GM18867 (cell line): ENCODE data around the gene PIP5K1A.
A peak's percentile ranks its signal among the peaks of the same experiment; 100 is the strongest.
"Not testable (repeated sequence)": the region's sequence is repeated elsewhere in the genome, so short reads cannot be mapped to it uniquely, and the experiment has no call there.

Experiments
- ATAC-seq: cut with Tn5 transposase; IDR thresholded peaks from one replicate; pipeline ENCODE4 v1.9.1; 2021; ENCODE audit warnings: mild to moderate bottlenecking, moderate library complexity; ENCODE audit not compliant: unreplicated experiment

The PIP5K1A gene

DNA sequence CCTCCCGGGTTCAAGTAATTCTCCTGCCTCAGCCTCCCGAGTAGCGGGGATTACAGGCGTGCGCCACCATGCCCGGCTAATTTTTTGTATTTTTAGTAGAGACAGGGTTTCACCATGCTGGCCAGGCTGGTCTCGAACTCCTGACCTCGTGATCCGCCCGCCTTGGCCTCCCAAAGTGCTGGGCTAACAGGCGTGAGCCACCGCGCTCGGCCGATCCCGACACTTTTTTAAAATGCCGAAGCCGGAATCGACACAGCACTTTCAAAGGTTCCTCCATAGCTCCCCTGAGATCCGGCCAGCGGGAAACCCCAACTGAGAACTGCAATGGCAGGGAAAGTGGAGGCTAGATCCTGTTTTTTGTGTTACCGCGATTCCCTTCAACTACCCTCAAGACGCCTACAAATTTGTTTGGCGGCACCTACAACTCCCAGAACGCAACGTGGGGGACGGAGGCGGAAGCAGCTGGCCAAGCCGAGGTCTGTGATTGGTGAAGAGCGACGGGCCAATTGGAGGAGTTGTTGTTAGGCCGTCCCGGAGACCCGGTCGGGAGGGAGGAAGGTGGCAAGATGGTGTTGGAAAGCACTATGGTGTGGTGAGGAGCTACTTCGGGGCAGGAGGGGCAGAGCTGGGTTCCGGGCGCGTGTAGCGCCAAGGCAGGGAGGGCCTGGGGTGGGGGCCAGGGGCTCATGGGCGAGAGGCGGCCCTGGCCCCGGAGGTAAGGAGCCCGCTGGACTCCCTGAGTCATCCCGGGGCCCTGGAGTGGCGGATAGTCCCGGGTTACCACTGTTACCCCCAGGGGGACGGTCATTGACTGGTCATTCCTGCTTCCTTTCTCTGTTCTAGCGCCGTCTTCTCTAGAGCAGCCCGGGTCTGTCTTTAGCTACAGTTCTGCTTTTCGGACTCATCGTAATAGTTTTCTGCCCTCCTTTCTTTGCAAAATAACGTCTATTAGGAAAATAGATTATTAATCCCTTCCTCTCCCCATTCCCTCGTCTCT, 56.2 kb downstream of the PIP5K1A start, which contains the start of gene PSMD4:
Gene PSMD4 (plus strand): TSS at position 518 of the 997 bp plus-strand sequence. CDS start 49 bp downstream, at position 567.
- peak; percentile 85 for ATAC-seq

DNA sequence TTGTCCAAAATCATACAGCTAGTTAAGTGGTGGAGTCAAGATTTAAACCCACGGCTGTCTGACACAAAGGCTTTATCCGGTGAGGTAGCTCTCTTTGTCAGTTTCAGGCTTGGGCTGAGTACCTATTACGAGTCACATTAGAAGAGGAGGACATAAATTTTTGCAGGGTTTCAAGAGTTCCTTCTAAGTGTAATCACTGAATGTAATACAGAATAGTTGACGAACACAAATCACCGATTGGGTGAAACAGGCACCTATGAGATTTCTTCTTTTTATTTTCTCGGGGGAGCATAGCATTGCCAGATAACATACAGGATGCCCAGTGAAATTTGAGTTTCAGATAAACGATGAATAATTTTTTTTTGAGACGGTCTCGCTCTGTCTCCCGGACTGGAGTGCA, 57.0 kb downstream of the PIP5K1A start:
- ATAC-seq, result no peak

DNA sequence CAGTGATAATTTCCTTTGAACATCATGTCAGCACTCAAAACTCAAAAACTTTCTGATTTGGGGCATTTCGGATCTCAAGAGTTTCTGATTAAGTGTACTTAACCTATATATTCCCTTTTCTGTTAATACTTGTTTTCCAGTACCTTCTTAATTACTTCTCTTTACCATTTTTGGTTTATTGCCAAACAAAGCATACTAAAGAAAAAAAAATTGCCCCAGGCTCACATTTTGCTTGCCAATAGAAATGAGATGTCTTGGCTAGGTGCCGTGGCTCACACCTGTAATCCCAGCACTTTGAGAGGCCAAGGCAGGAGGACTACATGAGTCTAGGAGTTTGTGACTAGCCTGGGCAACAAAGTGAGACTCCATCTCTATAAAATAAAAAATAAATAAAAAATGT, 61.0 kb downstream of the PIP5K1A start:
- ATAC-seq, result no peak

DNA sequence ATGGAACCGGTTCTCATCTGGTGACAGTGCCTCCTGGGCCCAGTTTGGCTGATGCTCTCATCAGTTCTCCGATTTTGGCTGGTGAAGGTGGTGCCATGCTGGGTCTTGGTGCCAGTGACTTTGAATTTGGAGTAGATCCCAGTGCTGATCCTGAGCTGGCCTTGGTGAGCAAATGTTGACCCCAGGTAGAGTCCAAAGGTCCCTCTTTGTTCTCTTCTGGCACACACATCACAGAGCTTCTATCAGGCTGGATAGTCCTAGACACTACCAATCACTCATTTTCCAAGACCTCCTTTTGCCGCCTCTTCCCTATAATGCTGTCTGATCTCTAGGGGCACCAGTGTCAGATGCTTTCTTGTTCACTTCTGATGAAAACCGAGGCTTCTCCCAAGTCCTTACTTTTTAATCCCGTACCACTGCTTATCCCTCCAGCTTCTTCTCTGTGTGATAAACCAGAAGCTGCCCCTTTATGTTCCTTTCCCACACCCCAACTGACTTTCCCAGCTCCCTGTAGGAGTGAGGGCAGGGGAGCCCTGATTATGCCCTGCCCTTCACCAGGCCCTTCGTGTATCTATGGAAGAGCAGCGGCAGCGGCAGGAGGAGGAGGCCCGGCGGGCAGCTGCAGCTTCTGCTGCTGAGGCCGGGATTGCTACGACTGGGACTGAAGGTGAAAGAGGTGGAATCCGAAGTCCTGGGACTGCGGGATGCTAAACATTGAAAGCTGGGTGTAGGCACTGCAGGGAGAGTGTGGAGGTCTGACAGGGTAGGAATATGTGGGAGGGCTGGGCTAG, 67.3 kb downstream of the PIP5K1A start:
- ATAC-seq, result no peak

DNA sequence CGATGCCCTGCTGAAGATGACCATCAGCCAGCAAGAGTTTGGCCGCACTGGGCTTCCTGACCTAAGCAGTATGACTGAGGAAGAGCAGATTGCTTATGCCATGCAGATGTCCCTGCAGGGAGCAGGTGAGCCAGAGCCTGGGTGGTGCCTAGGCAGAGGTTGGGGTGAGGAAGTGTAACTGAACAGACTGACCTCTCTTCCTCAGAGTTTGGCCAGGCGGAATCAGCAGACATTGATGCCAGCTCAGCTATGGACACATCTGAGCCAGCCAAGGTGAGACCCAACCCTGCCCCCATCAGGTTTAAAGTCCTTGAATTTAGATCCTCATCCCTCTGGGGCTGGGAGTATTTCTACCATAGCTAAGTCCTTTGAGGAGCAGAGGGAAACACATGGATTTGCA, 68.0 kb downstream of the PIP5K1A start:
- ATAC-seq, result no peak

DNA sequence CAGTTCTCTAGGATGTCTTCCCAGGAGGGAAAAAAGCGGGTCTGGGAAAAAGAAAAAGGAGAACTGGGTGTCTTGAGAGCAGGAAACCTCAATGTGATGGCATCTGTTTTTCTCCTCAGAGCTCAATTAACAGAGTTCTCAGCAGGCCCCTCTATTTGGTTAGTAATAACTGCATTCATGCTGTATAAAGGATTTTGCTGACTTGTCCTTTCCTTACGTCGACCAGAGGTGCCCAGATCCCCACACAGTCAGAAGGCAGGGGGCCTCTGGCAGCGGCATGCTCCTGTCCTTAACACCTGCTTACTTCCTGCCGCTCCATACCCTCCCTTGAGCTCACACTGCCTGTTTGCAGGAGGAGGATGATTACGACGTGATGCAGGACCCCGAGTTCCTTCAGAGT, 68.5 kb downstream of the PIP5K1A start:
- no peak for ATAC-seq

DNA sequence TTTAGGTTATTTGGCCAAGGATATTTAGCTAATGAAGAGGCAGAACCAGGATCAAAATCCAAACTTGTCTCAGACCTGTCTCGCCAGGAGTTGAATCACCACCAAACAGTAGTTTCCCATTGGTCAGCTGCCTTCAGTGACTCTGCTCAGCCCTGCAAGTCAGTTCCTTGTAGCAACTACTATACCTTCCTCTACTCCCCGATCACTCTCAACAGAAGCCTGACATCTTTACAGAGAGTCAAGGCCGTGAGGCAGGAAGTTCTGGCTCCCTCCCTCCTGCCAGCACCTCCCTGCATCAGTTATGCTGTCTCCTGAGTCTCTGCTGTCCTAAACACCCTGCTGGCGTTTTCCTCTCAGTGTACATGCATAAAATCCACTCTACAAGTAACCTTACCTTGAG, 69.4 kb downstream of the PIP5K1A start:
- no peak for ATAC-seq

DNA sequence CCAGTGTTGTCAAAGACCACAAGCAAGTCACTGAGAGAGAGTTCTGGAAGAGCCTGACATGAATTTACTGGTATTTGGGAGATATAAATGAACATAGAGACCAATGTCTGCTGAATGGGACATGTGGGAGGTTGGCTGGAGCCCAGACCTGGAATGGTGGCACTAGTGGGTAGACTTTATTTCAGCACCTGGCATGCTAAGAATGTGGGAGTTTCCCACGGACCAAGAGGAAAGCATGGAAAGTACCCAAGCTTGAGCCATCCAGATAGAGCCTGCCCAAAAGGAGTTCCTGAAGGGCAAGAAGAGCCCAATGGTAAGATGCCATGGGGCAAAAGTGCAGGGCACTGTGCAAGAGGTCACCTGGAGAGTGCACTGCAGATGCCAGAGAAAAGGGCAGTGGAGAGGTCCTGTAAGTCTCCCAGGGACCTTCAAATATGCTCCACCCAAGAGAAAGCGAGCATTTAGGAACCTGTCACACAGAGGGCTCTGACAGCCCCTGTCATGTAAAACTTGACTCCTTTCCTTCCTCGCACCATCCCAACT, 75.6 kb downstream of the PIP5K1A start:
- no peak for ATAC-seq

DNA sequence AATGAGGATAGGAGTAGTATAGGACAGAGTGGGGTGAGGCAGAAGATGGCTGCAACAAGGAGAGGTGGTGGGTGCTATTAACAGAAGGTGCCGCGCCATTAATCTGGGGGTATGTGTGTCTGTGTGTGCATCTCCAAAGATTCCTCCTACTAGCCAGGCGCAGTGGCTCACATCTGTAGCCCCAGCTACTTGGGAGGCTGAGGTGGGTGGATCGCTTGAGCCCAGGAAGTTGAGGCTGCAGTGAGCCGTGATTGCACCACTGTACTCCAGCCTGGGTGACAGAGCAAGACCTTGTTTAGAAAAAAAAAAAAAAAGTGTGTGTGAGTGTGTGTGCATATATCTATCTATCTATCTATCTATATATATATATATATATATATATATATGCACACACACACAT, 77.0 kb downstream of the PIP5K1A start:
- ATAC-seq, result not testable (repeated sequence)

DNA sequence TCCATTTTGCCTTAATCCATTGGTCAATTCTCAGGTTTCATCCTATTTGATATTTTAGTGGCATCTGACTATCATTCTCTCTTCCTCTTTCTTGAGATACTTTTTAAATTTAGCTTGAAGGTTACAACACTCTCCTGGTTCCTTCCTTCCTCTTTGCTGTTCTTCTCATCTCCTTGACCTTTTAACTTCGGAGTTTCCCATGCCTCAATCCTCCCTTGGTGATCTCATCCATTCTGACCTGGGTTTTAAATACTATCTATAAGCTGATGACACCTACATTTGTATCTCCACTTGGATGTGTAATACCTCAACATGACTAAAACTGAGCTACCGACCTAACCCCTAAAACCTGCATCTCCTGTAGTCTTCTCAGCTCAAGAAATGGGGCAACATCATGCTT, 78.9 kb downstream of the PIP5K1A start:
- no peak for ATAC-seq

DNA sequence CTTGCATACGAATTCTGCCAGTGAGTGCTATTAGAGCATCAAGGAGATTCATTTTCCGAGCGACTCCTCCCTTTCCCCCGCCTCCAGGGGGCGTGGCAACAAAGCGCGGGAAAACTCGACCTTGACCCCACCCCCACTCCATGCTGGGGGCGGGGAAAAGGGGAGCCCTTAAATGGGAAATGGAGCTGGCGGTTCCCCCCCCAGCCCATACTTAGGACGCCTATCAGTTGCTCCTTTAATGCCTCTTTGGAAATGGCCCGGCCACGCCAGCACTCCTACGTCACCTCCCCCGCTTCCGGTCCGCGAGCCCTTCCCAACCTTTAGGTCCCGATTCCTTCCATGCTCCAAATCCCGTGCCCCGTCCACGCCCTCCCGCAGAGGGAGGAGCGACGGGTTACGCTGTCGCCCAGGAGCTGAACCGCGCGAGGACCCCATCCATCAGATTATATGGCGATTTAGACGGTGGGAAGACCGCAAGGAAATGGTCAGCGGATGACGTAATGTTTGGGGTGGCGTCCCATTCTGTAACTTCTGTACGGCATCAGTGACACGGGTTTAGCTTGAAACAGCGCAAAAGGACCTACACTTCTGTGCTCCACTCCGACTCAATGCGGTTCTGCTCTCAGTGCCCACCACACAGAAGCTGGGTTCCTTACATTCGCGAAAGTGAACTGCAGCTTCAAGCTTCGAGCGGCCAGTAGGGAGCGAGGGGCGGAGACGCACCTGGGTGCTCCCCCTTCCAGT, 83.0 kb downstream of the PIP5K1A start:
- peak; percentile 38 for ATAC-seq

DNA sequence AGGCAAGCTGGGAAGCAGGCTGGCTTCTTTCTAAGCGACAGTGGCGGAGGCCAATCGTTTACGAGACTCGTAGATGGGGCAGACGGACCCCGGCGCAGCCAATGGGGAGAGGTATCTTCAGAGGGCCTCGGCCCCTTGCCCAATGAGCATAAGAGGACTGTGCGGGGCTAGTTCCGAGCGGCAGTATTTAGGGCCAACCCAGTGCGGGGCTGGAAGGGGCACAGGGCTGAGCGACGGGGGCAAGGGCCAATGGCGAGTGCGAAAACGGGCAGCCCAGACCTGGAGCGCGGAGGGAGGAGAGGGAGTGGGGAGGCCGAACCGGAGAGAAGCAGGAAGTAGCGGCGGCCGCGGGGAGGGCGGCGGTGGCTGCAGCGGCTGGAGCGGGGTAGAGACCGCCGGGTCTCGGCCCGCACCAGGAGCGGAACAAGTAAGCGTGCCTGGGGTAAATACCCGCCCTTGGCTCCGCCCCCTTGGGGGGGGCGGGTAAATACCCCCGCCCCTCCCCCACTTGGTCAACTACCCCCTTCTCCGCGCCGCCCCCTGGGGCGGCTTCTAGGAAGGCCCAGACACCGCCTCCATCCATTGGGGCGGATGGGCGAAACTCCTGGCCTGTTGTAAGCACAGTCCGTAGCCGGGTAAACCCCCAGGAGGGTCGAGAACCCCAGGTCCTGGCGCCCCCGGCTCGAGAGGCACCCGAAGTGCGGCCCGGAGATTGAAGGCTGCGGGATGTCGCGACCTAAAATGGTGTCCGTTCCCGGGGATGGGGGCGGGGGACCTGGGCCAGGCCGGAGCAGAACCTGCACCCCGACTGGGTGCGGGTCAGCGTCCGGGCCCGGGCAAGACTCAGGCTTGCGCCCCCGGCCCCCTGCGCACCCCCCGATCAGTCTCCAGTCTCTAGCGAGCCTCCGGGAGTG, 83.9 kb downstream of the PIP5K1A start, which contains the start of gene ZNF687:
Gene ZNF687 (plus strand): TSS at position 331 of the 914 bp plus-strand sequence. CDS start 3,993 bp downstream, outside the sequence.
- peak; percentile 84 for ATAC-seq

DNA sequence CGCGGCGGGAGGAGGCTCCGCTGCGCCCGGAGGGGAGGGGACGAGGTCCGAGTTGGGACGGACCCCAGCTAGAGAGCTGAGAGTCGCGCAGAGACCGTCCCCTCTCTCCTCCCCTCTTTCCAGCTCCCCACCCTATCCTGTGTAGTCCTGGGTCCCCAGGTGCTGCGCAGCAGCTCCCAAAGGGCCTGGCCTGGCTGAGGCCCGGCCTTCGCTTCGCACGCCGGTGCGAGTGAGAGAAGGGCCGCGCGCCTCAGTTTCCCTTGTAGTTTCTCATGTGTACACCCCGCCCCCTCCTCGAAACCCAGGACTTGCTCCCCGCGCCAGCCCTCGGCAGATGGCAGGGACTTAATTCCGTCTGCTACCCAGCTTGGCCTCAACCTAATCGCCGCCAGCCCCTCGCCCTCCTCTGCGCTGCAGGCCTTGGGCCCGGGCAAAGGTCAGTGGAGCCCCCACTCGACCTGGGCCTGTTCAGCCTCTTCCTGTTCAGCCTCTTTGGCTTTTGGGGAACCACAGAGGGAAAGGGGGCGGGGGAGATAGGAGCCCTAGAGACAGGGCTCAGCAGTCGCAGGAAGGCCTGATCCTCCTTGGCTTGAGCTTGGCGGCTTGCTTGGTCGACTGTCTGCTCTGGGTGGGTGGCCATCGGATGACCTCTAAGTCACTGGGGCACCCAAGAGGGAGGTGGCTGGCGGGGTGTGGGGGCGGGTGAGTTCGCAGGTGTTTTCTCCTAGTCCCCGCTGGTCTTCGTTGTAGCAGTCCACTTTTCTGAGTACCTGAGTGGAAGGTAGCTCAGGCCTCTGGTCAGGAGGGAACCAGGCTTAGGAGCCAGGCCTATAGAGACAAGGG, 84.8 kb downstream of the PIP5K1A start:
- ATAC-seq, result peak; percentile 2

DNA sequence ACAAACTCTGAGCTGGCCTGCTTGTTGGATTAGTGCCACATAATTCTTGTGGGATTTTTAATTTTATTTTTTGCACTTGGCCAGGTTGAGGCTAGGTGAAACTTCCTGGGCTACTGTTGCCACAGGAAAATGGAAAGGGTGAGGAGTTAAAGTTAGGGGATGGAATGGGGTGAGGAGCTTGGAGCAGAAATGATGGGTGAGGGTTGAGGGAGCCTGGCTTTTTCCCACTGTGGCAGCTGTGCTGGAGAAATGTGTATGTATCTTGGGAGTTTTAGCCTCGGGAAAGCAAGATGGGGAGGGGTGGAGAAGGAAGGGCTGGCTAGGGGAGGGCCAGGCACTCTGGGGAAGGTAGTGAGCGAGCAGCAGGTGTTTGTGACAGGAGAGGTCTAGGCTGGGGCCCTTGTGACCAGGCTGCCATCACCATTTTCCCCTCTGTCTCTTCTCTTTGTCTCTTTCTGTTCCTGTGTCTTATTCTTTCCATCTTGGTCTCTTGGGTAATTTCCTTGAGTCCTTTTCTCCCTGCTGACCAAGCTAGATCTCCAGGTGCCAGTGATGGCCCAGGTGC, 85.7 kb downstream of the PIP5K1A start:
- ATAC-seq, result no peak

DNA sequence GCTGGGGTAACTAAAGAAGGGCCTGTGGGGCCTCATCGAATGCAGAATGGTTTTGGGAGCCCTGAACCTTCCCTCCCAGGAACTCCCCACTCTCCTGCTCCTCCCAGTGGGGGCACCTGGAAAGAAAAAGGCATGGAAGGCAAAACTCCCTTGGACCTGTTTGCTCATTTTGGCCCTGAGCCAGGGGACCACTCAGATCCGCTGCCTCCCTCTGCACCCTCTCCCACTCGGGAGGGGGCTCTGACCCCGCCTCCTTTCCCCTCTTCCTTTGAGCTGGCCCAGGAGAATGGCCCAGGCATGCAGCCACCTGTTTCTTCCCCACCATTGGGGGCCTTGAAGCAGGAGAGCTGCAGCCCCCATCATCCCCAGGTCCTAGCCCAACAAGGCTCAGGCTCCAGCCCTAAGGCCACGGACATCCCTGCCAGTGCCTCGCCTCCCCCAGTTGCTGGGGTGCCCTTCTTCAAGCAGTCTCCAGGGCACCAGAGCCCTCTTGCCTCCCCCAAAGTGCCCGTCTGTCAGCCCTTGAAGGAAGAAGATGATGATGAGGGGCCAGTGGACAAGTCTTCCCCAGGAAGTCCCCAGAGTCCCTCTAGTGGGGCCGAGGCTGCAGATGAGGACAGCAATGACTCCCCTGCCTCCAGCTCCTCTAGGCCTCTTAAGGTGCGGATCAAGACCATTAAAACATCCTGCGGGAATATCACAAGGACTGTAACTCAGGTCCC, 88.4 kb downstream of the PIP5K1A start:
- no peak for ATAC-seq

DNA sequence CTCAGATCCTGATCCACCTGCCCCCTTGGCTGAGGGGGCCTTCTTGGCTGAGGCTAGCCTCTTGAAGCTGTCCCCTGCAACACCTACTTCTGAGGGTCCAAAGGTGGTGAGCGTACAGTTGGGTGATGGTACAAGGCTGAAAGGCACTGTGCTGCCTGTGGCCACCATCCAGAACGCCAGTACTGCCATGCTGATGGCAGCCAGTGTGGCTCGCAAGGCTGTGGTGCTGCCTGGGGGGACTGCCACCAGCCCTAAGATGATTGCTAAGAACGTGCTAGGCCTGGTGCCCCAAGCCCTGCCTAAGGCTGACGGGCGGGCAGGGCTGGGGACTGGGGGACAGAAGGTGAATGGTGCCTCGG, 89.0 kb downstream of the PIP5K1A start:
- ATAC-seq, result no peak

DNA sequence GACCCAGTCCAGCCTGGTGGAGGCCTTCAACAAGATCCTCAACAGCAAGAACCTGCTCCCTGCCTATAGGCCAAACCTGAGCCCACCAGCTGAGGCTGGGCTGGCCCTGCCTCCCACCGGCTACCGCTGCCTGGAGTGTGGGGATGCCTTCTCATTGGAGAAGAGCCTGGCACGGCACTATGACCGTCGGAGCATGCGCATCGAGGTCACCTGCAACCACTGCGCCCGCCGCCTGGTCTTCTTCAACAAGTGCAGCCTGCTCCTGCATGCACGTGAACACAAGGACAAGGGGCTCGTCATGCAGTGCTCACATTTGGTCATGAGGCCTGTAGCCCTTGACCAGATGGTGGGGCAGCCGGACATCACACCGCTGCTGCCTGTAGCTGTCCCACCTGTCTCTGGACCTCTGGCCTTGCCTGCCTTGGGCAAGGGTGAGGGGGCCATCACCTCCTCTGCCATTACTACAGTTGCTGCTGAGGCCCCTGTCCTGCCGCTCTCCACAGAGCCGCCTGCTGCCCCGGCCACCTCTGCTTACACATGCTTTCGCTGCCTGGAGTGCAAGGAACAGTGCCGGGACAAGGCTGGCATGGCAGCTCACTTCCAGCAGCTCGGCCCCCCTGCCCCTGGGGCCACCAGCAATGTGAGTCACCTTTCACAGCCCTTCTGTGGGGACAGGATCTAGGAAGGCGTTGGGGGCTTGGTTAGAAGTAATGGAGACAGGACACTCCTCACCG, 89.6 kb downstream of the PIP5K1A start:
- no peak for ATAC-seq
